ENCODE results near the gene C6orf47.

Gene C6orf47

DNA sequence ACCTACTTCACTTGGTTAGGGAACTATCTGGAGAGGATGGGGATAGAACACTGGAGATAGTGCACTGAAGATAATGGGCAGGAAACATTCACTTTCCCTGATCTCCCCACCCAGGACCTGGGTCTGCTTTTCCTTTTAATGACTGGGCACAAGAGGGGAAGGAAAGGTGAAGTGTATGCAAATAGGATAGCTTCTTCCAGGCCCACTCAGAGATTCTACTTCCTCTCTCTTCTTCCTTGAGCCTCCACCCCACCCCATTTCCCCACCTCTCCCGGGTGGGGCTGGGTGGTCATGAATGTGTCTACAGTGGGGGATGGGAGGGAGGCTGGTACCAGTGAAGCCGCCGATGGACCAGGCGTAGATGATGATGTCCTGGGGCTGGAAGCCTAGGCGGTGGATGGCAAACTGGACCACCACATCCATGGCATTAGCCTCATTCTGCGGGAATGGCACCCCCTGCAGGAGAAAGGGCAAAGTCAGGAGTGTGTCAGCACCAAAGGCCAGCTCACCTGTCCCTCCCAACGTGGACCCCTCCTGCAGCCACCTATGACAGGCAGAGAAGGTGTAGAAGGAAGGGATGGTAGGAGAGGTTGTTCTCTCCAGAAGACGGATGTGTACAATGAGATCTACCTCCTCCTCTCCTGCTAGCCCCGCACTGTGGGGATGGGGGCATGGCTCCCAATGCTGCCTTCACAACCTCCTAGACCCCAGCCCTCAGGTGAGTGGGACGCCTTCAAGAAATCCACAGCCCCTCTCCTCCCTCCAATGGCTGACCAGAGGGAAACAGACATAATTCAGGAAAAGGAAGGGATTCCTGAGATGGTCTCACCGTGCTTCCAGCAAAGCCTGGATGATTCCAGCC is 28.9 kb upstream of the C6orf47 start:
- DNase-seq: no peak

DNA sequence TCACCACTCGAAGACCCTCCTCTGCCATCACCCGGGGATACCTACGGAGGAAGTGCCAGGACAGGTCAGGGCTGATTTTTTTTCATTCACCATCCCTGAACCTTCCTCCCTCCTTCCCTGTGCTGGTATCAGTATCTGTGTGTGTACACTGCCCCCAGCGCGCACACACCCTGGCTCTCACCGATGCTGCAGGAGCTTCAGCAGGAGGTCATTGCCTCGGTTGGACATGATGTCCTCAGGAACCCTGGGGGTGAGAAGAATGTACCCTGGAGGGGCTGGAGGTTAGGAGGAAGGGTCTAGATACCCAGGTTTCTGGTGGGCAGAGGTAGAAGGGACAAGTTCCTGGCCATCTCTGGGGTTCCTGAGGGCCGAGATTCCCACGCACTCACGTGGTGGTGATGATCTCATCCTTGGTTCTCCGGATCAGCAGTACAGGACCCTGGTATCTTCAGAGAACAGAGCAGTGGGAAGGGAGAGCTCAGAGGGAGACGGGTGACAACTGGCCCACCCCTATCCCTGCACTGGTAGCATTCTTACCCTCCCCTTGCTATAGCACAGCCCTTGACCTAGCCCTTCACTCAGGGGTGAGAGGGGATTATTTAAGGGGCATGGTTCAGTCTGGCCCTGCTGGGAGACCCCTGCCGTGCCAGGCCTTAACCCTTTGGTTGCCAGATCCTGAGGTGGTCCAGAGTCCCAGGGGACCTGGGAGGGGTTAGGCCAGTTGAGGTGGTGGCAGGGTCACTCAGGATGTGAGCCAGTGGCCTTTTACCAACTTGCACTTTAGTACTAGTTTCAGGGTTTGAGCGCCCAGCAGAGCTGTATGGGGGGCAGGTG is 27.5 kb upstream of the C6orf47 start:
- DNase-seq: no peak

DNA sequence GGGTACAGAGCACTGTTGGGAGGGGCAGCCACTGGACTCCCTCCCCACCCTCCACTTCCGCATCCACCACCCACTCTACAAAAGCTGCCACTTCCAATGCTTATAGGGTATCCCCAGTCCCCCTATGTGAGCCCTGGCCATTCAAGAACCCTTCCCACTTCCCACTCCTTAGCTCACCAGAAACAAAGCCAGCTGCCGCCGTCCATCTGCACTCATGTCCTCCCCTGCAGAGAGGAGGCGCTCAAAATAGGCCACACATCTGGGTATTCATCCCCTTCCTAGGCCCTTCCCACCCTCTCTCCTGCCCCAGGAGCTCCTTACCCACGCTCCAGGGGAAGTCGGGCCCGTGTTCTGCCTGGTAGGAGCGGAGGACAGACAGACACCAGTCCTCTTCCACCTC is 26.7 kb upstream of the C6orf47 start:
- DNase-seq: no peak

DNA sequence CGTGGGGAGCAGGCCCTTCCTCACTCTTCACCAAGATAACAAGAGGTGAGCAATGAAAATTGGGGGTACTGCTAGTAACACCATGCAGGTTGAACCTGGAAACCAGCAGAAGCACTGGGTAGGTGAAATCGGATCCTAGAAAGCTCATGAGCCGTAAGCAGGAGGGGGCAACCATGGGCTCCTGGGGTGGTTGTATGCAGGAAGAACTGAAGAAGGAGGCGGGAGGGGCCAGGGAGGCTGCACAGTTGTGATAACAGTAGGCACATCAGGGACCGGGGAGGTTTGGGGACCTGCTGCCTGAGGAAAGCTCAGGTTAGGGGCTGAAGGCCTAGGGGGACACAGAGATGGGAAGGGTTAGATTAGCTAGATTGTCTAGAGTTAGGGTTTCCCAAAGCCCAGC is 25.9 kb upstream of the C6orf47 start:
- no peak for DNase-seq

DNA sequence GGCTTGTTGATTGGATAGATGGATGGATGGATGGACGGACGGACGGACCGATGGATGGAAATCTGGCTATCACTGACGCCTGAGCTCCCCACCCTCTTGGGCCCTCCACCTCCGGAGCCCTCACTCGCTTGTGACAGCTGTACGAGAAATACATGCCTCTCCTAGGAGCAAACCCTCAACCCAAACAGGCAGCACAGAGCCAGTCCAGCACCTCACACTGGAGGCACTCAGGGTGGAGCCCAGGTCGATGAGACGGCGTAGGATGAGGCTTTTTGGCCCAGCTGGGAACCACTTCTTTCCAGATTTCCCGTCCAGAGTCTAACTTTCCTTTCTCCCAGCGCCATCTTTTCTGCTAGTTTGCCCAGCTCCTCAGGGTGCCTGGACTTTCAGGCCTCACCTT is 23.0 kb upstream of the C6orf47 start:
- no peak for DNase-seq

DNA sequence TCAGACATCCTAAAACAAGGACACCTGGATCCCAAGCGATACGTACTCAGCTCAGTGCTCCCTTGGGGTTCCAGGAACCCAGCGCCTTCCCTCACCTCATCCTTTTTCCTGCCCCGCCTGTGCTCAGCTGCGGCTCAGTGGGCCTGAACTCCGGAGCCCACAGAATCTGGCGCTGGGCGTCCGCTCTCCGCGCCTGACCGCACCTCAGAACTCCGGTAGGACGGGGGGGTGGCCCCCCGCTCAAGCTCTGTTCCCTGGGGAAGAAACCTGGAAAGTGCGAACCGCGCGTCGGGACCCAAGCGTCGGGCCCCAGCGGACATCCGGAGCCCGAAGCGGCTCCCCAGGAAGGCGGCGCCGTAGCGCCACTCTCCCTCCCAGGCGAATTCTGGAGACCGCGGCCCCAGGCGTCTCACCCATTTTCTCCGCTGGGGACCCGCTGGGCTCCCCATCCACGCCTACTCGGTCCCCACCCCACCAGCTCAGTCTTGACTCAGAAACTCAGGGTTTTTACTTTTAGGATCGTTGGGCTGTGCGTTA is 20.6 kb upstream of the C6orf47 start:
- peak; percentile 85 for DNase-seq

DNA sequence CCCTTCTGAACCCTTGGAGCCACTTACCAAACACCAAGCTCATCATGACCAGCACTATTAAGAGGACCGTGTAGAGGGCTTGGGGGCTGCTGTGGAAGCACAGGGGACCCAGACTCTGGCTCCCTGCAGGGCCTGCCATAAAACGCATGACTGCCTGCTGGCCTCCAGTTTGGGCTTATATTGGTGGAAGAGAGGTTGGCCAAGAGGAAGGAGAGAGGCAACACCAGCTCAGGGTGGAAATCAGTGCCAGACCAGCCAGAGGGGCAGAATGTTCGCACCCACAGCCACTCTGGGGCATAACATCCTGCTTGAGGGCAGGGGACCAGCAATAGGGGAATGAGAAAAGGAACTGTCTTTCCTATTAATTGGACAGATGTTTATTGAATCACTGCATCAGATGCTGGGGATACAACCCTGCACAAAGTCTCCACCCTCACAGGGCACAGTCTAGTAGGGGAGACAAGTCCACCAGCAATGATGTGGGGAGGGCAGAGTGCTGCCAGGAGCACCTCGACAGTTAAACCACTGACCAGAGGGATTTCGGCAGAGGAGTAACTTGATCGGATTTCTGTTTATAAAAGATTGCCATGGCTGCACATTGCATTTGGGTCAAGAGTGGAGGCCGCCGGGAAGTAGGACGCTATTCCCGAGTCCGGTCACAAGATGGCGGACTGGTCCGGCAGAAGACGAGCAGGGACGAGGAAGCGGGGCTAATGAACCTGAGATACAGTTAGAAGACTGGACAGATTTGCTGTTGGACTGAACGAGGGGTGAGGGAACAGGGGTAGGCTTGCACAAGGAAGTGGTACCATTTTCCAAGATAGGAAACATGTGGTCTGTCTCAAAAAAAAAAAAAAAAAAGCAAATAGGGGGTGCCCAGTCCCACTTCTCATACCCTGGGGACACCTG is 19.9 kb upstream of the C6orf47 start, which contains the start of gene LY6G5C:
Gene LY6G5C, minus strand, starts transcription at position 842 of the 909 bp plus-strand sequence. Its CDS starts 694 bp downstream, at position 148.
- peak; percentile 72 for DNase-seq

- DNase-seq: no peak
Observed at GRCh38 chr6:31677955-31678354, 17.4 kb upstream of the C6orf47 start.

DNA sequence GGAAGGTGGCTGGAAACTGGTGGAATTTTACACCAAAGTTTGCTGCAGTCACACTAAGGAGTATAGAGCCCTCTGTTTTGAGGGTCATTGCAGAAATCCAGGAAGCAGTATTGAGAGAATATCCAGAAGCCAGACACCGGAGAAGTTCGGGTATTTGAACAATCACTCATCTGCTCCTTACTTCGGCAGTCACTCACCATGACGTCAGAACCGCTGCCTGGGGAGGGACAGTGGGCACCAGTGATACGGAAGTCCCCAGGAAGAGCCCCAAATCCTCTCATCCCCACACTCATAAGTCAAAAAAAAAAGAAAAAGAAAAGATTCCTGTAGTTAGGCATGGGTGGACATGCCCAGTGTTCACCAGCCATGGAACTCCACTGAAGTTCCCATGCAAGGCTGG is 16.3 kb upstream of the C6orf47 start:
- no peak for DNase-seq

- no peak for DNase-seq
Observed at GRCh38 chr6:31676322-31676903, 15.8 kb upstream of the C6orf47 start.

GRCh38 chr6:31669676-31670075 is 9.1 kb upstream of the C6orf47 start, which contains the start of gene LY6G5B:
TSS of gene LY6G5B (plus strand) at chr6:31669976. CDS start at chr6:31670951, 975 bp downstream.
- DNase-seq: no peak

DNA sequence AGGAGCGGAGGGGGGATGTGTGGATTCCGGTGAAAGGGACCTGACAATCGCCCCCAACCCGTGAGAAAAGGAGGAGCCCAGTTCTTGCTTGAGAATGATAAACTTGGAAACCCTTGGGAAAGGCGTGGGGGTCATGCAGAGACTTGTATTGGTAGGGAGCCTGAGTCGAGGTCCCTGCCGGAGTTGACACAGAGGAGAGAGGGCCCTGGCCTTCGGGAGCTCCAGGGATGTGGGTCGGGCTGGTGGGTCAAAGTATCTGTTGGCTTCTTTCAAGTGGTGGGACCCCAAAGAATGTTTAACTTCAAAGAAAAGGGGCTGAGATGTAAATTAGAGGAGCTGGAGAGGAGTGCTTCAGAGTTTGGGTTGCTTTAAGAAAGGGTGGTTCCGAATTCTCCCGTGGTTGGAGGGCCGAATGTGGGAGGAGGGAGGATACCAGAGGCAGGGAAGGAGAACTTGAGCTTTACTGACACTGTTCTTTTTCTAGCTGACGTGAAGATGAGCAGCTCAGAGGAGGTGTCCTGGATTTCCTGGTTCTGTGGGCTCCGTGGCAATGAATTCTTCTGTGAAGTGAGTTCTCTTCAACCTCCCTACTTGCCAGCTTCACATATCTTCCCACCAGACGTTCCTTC is 5.9 kb upstream of the C6orf47 start:
- DNase-seq: peak; percentile 14

DNA sequence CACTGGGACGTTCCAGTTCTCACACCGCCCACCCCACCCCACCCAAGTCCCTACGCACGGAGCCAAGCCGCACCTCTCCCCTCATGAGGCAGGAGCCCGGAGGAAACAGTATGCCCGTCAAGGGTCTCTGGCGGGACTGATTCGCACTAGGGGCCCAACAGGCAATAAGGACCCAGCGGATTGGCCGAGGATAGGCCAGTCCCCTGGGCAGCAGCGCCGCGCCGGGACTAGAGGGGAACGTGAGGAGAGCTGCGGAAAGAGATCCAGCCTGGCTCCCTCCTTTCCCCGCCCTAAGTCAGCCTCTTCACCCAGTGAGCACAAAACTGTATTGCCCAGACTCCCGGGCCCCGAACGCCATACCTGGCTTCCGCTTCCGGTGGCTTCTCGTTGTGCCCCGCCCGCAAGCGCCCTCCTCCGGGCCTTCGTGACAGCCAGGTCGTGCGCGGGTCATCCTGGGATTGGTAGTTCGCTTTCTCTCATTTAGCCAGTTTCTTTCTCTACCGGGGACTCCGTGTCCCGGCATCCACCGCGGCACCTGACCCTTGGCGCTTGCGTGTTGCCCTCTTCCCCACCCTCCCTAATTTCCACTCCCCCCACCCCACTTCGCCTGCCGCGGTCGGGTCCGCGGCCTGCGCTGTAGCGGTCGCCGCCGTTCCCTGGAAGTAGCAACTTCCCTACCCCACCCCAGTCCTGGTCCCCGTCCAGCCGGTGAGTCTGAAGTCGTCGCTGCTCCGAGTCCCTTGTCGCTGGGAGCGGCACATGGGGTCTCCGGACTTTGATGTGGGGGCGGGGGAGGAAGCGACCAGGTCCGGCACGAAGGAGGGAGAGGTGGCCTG is 5.1 kb upstream of the C6orf47 start, which contains the start of gene CSNK2B:
Gene CSNK2B, plus strand, starts transcription at position 580 of the 836 bp plus-strand sequence. CDS start 752 bp downstream, outside the sequence.
- peak; percentile 92 for DNase-seq

- peak; percentile 87 for DNase-seq
Observed at GRCh38 chr6:31664790-31665500, 4.4 kb upstream of the C6orf47 start, which contains the start of gene GPANK1. TSS of gene GPANK1 (minus strand) at chr6:31664997. CDS start at chr6:31664478, 519 bp downstream.

GRCh38 chr6:31663961-31664789 is 3.6 kb upstream of the C6orf47 start:
- DNase-seq: no peak

DNA sequence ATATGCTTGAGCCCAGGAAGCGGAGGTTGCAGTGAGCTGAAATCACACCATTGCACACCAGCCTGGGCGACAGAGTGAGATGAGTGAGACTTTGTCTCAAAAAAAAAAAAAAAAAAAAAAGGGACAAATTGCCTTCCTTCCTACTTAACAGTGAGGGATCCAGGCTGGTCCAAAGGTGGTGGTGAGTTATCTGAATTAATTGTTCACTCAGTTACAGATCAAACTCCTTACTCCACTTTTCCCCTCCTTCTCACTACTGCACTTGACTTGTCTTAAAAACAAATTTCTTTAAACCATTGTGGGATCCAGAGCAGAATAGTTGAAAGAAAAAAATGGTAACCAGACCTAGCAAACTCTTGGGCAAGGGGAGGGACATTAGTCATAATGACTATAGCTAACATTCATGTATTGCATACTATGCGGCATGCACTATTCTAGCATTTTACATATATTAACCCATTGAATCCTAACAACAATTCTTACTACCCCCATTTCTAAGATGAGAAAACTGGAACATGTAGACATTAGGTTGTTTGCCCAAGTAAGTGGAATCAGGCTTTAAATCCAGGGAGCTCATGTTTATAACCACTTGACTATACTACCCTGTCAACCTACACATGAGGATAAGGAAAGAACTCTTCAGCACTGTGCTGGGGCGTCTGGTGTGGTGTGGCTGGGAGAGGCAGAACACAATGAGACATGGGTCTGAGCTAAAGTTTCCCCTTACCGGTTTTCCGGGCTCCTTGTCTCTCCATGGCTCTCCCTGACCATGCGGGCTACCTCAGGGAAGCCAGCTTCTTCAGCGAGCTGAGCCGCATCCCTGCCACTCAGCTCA is 2.8 kb upstream of the C6orf47 start:
- DNase-seq: no peak

DNA sequence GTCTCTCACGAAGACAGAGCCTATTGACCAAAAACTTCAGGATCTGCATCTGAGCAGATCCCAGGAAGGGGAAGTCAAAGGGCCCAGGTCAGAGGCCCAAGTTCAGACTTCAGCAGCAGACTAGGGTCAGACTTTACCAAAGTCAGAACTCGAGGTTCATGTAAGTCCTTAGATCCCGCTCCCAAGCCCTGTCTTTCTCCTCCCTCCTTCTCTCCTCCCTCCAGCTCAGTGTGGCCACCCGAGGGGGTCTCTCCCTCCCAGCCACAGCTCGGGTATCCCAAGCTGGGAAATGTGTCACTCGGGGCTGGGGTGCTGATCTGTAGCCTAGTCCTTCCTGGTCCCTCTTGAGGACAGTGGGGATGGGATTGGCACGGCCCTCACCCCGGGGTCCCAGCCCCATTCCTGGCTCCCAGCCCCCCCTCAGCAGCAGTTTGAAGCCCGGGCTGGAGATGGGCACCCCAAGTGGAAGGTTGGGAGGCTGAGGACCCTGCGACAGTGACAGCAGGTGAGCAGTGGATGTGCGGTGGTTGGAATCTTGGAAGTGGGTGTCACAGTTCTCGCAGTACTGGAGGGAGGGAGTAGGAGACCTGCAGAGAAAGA is 1.6 kb upstream of the C6orf47 start:
- DNase-seq: no peak
